NCI-H345 (cell line): Measurements from ENCODE around the gene PLA2G4B.
"Not testable (repeated sequence)": the region's sequence is repeated elsewhere in the genome, so short reads cannot be mapped to it uniquely, and the experiment has no call there.

Experiments used
- DNase-seq: peaks from one replicate; lab custom pipeline; 2025; lab: John Stamatoyannopoulos, UW

The PLA2G4B gene

GRCh38 chr15:41825572-41826535, 12.8 kb upstream of the PLA2G4B start:
- no peak for DNase-seq

GRCh38 chr15:41827290-41827879, 11.3 kb upstream of the PLA2G4B start:
- peak; percentile 57 for DNase-seq

- DNase-seq: peak; percentile 84
Measured at GRCh38 chr15:41827880-41828806, 10.5 kb upstream of the PLA2G4B start, which contains the start of gene JMJD7. JMJD7 (plus strand) TSS chr15:41828092; CDS start chr15:41828125, 33 bp downstream.

- DNase-seq: no peak
Measured at GRCh38 chr15:41828807-41829141, 9.9 kb upstream of the PLA2G4B start.

GRCh38 chr15:41829959-41830646, 8.5 kb upstream of the PLA2G4B start:
- DNase-seq: no peak

GRCh38 chr15:41831291-41831690, 7.4 kb upstream of the PLA2G4B start:
- not testable (repeated sequence) for DNase-seq

- DNase-seq: no peak
Measured at GRCh38 chr15:41832208-41832607, 6.4 kb upstream of the PLA2G4B start.

- DNase-seq: peak; percentile 82
Measured at GRCh38 chr15:41832875-41833274, 5.8 kb upstream of the PLA2G4B start.

GRCh38 chr15:41834096-41834495, 4.6 kb upstream of the PLA2G4B start:
- no peak for DNase-seq

- no peak for DNase-seq
Measured at GRCh38 chr15:41836073-41836472, 2.6 kb upstream of the PLA2G4B start.

- no peak for DNase-seq
Measured at GRCh38 chr15:41836713-41837454, 1.8 kb upstream of the PLA2G4B start.

GRCh38 chr15:41839781-41840491, 1.3 kb downstream of the PLA2G4B start:
- DNase-seq: peak; percentile 24

- DNase-seq: no peak
Measured at GRCh38 chr15:41840673-41841072, 2.0 kb downstream of the PLA2G4B start.

- no peak for DNase-seq
Measured at GRCh38 chr15:41841131-41841530, 2.5 kb downstream of the PLA2G4B start.

GRCh38 chr15:41842229-41842628, 3.6 kb downstream of the PLA2G4B start:
- DNase-seq: no peak

GRCh38 chr15:41843571-41843970, 4.9 kb downstream of the PLA2G4B start:
- DNase-seq: no peak

GRCh38 chr15:41844814-41845213, 6.2 kb downstream of the PLA2G4B start:
- DNase-seq: no peak

- no peak for DNase-seq
Measured at GRCh38 chr15:41847206-41847605, 8.6 kb downstream of the PLA2G4B start.

- DNase-seq: no peak
Measured at GRCh38 chr15:41847981-41848380, 9.3 kb downstream of the PLA2G4B start.

- no peak for DNase-seq
Measured at GRCh38 chr15:41848631-41849030, 10.0 kb downstream of the PLA2G4B start.
